Measurements from ENCODE around the gene SH2B2.

SH2B2 gene

DNA sequence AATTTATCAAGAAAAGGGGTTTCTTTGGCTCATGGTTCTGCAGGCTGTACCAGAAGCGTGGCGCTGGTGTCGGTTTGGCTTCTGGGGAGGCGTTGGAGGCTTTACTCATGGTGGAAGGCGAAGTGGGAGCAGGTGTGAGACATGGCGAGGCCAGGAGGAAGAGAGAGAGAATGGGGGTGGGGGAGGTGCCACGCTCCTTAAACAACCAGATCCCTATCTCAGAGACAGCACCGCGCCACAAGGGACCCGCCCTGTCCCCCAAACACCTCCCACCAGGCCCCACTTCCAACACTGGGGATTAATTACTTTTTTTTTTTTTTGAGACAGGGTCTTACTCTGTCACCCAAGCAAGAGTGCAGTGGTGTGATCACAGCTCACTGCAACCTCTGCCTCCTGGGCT, 18.0 kb upstream of the SH2B2 start:
- ATAC-seq: no peak
- TF ChIP-seq TOX (CRISPR knock-in tag; IDR thresholded peaks at IDR 0.05; ENCODE audit: borderline replicate concordance) (no peak), PPARA (CRISPR knock-in tag; IDR thresholded peaks at IDR 0.05; ENCODE audit: borderline replicate concordance) (no peak), ARNTL (CRISPR knock-in tag; IDR thresholded peaks at IDR 0.05; ENCODE audit: borderline replicate concordance, low read depth) (no peak), GLIS3 (CRISPR knock-in tag; IDR thresholded peaks at IDR 0.05) (no peak), ZFP30 (CRISPR knock-in tag; IDR thresholded peaks at IDR 0.05) (no peak)
- TF ChIP-seq, protein P1, sequence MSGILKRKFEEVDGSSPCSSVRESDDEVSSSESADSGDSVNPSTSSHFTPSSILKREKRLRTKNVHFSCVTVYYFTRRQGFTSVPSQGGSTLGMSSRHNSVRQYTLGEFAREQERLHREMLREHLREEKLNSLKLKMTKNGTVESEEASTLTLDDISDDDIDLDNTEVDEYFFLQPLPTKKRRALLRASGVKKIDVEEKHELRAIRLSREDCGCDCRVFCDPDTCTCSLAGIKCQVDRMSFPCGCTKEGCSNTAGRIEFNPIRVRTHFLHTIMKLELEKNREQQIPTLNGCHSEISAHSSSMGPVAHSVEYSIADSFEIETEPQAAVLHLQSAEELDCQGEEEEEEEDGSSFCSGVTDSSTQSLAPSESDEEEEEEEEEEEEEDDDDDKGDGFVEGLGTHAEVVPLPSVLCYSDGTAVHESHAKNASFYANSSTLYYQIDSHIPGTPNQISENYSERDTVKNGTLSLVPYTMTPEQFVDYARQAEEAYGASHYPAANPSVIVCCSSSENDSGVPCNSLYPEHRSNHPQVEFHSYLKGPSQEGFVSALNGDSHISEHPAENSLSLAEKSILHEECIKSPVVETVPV (CRISPR knock-in tag; IDR thresholded peaks at IDR 0.05): no peak

DNA sequence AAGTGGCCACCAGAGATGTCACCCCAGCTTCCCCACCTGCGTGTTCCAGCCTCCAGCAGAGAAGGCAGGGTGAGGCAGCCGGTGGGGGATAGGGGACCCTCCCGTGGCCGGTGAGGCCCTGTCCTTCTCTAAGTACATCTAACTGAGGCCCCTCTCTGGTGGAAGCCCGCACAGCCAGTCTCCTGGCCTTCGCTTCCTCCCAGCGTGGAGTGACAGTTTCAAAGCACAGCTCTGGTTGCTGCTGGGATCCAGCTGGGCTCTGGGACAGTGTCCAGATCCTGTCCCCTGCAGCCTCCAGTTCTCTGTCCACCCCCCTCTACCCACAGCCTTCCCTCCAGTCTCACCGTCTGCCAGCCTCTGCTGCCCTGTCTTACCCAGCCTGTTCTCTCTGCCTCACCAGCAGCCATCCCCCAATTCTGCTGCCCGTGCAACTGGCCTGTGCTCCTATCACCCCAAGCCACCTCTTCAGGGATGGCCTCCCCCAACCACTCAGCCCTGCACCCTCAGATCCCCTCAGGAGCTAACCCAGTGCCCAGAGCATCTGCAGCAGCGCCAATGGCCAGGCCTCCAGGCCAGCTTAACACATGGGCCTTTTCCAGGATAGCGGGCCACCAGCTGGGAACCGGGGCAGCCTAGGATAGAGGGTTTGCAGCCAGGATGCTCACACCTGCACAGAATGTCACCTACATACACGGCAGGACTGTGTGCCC, 16.3 kb upstream of the SH2B2 start:
- TF ChIP-seq BACH2 (CRISPR knock-in tag; IDR thresholded peaks at IDR 0.05; ENCODE audit: borderline replicate concordance) (no peak), ZNF8 (CRISPR knock-in tag; IDR thresholded peaks at IDR 0.05) (no peak), TCF4 (CRISPR knock-in tag; IDR thresholded peaks at IDR 0.05; ENCODE audit: borderline replicate concordance) (peak; percentile 77), ESRRG (CRISPR knock-in tag; IDR thresholded peaks at IDR 0.05) (no peak), ISL1 (CRISPR knock-in tag; IDR thresholded peaks at IDR 0.05) (no peak)
- TF ChIP-seq, protein P2, sequence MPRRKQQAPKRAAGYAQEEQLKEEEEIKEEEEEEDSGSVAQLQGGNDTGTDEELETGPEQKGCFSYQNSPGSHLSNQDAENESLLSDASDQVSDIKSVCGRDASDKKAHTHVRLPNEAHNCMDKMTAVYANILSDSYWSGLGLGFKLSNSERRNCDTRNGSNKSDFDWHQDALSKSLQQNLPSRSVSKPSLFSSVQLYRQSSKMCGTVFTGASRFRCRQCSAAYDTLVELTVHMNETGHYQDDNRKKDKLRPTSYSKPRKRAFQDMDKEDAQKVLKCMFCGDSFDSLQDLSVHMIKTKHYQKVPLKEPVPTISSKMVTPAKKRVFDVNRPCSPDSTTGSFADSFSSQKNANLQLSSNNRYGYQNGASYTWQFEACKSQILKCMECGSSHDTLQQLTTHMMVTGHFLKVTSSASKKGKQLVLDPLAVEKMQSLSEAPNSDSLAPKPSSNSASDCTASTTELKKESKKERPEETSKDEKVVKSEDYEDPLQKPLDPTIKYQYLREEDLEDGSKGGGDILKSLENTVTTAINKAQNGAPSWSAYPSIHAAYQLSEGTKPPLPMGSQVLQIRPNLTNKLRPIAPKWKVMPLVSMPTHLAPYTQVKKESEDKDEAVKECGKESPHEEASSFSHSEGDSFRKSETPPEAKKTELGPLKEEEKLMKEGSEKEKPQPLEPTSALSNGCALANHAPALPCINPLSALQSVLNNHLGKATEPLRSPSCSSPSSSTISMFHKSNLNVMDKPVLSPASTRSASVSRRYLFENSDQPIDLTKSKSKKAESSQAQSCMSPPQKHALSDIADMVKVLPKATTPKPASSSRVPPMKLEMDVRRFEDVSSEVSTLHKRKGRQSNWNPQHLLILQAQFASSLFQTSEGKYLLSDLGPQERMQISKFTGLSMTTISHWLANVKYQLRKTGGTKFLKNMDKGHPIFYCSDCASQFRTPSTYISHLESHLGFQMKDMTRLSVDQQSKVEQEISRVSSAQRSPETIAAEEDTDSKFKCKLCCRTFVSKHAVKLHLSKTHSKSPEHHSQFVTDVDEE (CRISPR knock-in tag; IDR thresholded peaks at IDR 0.05): 0 out of 2 replicates have a peak, but pooled peaks have one; percentile 35
- no peak; the same call in 2 of the 3 replicates for ATAC-seq

DNA sequence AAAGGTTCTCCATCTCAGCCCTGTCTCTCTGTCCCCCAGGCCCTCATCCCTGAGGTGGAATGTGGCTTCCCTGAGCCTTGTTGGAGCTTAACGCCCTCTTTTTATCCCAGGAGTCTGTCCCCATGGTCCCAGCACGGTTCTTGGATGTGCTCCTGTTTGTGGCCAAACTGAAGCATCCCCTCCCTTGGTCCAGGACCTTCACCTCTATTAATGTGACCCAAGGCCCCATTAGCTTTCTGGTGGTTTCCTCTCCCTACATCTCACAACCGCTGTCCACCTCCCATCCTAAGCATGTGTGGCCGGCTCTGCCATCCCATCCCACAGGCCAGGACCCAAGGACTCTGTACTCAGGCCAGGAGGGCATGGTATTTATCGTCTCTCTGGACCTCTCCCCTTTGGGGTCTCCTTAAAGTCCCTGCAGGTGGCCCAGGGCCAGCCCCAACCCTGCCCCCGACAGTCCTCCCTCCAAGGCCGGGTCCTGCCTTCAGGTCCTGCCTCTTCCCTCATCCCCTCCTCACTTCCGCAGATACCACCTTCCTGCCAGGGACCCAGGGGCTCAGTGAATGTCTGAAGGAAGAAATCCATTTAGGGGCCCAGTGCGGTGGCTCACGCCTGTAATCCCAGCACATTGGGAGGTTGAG, 15.4 kb upstream of the SH2B2 start:
- TF ChIP-seq, protein P3, sequence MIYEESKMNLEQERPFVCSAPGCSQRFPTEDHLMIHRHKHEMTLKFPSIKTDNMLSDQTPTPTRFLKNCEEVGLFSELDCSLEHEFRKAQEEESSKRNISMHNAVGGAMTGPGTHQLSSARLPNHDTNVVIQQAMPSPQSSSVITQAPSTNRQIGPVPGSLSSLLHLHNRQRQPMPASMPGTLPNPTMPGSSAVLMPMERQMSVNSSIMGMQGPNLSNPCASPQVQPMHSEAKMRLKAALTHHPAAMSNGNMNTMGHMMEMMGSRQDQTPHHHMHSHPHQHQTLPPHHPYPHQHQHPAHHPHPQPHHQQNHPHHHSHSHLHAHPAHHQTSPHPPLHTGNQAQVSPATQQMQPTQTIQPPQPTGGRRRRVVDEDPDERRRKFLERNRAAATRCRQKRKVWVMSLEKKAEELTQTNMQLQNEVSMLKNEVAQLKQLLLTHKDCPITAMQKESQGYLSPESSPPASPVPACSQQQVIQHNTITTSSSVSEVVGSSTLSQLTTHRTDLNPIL (CRISPR knock-in tag; IDR thresholded peaks at IDR 0.05; ENCODE audit: low read depth): no peak
- TF ChIP-seq BACH2 (CRISPR knock-in tag; IDR thresholded peaks at IDR 0.05; ENCODE audit: borderline replicate concordance) (no peak), ZNF70 (CRISPR knock-in tag; IDR thresholded peaks at IDR 0.05) (peak; percentile 99)
- no peak for ATAC-seq

DNA sequence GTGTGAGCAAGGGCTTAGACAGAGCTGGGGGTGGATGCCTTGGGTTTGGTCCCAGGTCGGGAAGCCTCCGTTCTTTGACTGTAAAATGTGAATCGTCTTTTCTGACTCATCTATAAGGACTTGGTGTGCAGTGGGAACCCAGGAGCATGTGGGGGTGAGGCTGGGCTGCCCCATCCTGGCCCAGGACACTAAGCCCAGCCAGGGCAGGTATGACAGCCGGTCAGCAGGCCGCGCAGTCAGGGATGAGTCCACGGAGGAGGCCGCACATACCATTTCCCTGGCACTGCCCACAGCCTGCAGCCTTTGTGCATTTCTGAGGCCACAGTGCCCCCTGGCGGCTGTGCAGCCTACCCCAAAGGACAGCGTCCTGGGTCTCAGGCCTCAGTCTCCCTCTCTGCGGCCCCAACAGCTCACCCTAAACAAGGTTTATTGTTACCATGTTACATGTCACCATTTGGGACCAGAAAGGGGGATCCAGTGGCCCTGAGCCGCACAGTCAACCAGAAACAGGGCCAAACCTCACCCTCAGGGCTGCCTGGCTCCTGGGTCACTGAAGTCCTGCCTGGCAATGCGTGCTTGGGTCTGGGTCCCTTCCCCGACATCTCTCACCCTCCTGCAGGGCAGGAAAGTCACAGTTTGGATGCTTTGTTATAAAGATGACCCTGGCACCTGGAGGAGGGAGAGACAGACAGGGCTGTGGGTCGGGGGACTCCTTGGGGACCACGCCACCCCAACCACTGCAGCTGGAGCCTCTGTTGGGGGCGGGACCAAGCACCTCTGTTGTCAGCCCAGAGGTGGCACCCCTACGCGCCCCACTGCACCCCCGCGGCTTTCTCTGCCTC, 14.4 kb upstream of the SH2B2 start:
- ATAC-seq: peak; percentile 94
- no peak for TF ChIP-seq RARB (CRISPR knock-in tag; IDR thresholded peaks at IDR 0.05)
- TF ChIP-seq, protein P3 (CRISPR knock-in tag; IDR thresholded peaks at IDR 0.05; ENCODE audit: low read depth): no peak
- 0 out of 2 replicates have a peak, but pooled peaks have one; percentile 30 for TF ChIP-seq ZNF70 (CRISPR knock-in tag; IDR thresholded peaks at IDR 0.05)
